ENCODE data around the gene CBARP. TPM values are rescaled to one million over a fixed set of nuclear protein-coding genes. Genes with fewer than 3 reads are reported as not detected.

Gene CBARP
- total and polyA plus RNA-seq, 2 of the 13 experiments (the other 11 are each of a cell fraction or from before 2014, with no cell fraction given): 1.2 to 1.4 TPM

DNA sequence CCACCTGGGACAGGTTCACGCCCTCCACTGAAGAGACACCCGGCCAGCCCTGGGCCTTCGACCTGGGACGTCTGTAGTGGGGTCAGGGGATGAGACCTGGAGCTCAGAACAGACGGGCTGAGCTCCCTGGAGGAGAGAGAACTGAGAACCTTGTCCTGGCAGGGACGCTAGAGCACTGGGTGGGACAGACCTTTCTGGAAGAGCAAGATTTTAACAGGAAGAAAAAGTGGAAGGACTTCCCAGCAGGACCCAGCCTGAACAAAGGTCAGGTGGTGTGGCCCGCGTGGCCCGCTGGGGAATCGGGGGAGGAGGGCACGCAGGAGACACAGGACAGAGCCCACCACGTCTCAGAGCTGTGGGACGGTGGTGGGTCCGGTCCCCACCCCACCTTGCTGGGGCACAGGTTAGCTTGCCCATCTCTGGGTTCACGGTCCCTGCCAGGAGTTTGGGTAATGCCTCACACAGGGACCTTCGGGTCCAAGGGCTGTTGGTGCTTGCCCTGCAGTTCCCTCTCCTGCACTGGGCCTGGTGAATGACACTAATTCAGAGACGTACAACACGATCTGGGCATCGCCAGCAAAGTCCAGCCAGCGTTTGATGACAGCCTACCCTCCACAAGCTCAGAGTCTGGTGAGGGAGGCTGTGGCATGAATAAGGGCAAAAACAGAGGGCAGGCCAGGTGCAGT lies 46.6 kb upstream of the CBARP start (continued):
- TF ChIP-seq, protein P1, sequence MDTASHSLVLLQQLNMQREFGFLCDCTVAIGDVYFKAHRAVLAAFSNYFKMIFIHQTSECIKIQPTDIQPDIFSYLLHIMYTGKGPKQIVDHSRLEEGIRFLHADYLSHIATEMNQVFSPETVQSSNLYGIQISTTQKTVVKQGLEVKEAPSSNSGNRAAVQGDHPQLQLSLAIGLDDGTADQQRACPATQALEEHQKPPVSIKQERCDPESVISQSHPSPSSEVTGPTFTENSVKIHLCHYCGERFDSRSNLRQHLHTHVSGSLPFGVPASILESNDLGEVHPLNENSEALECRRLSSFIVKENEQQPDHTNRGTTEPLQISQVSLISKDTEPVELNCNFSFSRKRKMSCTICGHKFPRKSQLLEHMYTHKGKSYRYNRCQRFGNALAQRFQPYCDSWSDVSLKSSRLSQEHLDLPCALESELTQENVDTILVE (CRISPR knock-in tag; IDR thresholded peaks at IDR 0.05): no peak
- TF ChIP-seq SNAI1 (CRISPR knock-in tag; IDR thresholded peaks at IDR 0.05; ENCODE audit: borderline replicate concordance): no peak
- TF ChIP-seq, protein P2, sequence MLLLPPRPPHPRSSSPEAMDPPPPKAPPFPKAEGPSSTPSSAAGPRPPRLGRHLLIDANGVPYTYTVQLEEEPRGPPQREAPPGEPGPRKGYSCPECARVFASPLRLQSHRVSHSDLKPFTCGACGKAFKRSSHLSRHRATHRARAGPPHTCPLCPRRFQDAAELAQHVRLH (CRISPR knock-in tag; IDR thresholded peaks at IDR 0.05; ENCODE audit: borderline replicate concordance, low read depth): 0 out of 2 replicates have a peak, but pooled peaks have one; percentile 50
- TF ChIP-seq, protein P3, sequence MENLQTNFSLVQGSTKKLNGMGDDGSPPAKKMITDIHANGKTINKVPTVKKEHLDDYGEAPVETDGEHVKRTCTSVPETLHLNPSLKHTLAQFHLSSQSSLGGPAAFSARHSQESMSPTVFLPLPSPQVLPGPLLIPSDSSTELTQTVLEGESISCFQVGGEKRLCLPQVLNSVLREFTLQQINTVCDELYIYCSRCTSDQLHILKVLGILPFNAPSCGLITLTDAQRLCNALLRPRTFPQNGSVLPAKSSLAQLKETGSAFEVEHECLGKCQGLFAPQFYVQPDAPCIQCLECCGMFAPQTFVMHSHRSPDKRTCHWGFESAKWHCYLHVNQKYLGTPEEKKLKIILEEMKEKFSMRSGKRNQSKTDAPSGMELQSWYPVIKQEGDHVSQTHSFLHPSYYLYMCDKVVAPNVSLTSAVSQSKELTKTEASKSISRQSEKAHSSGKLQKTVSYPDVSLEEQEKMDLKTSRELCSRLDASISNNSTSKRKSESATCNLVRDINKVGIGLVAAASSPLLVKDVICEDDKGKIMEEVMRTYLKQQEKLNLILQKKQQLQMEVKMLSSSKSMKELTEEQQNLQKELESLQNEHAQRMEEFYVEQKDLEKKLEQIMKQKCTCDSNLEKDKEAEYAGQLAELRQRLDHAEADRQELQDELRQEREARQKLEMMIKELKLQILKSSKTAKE (CRISPR knock-in tag; IDR thresholded peaks at IDR 0.05; ENCODE audit: borderline replicate concordance): peak; percentile 10; the same call in 1 of the 2 replicates
- peak; percentile 81 for TF ChIP-seq ZNF143 (CRISPR knock-in tag; IDR thresholded peaks at IDR 0.05)
- TF ChIP-seq, protein P4, sequence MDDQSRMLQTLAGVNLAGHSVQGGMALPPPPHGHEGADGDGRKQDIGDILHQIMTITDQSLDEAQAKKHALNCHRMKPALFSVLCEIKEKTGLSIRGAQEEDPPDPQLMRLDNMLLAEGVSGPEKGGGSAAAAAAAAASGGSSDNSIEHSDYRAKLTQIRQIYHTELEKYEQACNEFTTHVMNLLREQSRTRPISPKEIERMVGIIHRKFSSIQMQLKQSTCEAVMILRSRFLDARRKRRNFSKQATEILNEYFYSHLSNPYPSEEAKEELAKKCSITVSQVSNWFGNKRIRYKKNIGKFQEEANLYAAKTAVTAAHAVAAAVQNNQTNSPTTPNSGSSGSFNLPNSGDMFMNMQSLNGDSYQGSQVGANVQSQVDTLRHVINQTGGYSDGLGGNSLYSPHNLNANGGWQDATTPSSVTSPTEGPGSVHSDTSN (CRISPR knock-in tag; IDR thresholded peaks at IDR 0.05; ENCODE audit: borderline replicate concordance): no peak
- TF ChIP-seq HNRNPH1 (optimal IDR thresholded peaks at IDR 0.05; ENCODE audit: low read depth, low read length): no peak
- no peak for TF ChIP-seq MAFF (IDR thresholded peaks at IDR 0.05; ENCODE audit: low read depth, low read length)
- TF ChIP-seq, protein P5, sequence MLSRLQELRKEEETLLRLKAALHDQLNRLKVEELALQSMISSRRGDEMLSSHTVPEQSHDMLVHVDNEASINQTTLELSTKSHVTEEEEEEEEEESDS (CRISPR knock-in tag; IDR thresholded peaks at IDR 0.05; ENCODE audit: borderline replicate concordance): no peak
- no peak for TF ChIP-seq ZNF564 (CRISPR knock-in tag; IDR thresholded peaks at IDR 0.05)
- no peak for TF ChIP-seq MTA3 (CRISPR knock-in tag; IDR thresholded peaks at IDR 0.05)
- TF ChIP-seq, protein P6, sequence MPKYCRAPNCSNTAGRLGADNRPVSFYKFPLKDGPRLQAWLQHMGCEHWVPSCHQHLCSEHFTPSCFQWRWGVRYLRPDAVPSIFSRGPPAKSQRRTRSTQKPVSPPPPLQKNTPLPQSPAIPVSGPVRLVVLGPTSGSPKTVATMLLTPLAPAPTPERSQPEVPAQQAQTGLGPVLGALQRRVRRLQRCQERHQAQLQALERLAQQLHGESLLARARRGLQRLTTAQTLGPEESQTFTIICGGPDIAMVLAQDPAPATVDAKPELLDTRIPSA (CRISPR knock-in tag; IDR thresholded peaks at IDR 0.05; ENCODE audit: borderline replicate concordance): no peak
- TF ChIP-seq BRD4 (CRISPR knock-in tag; IDR thresholded peaks at IDR 0.05): no peak; the same call in 1 of the 2 replicates
- TF ChIP-seq CEBPB (IDR thresholded peaks at IDR 0.05; ENCODE audit: borderline replicate concordance, low read depth, low read length): no peak
- TF ChIP-seq ARNTL (CRISPR knock-in tag; IDR thresholded peaks at IDR 0.05): peak; percentile 40; the same call in 1 of the 2 replicates
- peak; percentile 25 to 70; a peak in 3 of 4 replicates for TF ChIP-seq POLR2A (IDR thresholded peaks at IDR 0.05; ENCODE audit: insufficient read depth in 1 of 2, low read depth in 2 of 2, low read length in 2 of 2)
- no peak for TF ChIP-seq ATM (IDR thresholded peaks at IDR 0.05; ENCODE audit: borderline replicate concordance)
- no peak for TF ChIP-seq TP53 (CRISPR knock-in tag; conservative IDR thresholded peaks at IDR 0.05)
- TF ChIP-seq, protein P7, sequence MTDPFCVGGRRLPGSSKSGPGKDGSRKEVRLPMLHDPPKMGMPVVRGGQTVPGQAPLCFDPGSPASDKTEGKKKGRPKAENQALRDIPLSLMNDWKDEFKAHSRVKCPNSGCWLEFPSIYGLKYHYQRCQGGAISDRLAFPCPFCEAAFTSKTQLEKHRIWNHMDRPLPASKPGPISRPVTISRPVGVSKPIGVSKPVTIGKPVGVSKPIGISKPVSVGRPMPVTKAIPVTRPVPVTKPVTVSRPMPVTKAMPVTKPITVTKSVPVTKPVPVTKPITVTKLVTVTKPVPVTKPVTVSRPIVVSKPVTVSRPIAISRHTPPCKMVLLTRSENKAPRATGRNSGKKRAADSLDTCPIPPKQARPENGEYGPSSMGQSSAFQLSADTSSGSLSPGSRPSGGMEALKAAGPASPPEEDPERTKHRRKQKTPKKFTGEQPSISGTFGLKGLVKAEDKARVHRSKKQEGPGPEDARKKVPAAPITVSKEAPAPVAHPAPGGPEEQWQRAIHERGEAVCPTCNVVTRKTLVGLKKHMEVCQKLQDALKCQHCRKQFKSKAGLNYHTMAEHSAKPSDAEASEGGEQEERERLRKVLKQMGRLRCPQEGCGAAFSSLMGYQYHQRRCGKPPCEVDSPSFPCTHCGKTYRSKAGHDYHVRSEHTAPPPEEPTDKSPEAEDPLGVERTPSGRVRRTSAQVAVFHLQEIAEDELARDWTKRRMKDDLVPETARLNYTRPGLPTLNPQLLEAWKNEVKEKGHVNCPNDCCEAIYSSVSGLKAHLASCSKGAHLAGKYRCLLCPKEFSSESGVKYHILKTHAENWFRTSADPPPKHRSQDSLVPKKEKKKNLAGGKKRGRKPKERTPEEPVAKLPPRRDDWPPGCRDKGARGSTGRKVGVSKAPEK (CRISPR knock-in tag; IDR thresholded peaks at IDR 0.05; ENCODE audit: borderline replicate concordance): no peak
- no peak for TF ChIP-seq KDM1A (CRISPR knock-in tag; IDR thresholded peaks at IDR 0.05)
- TF ChIP-seq AGO1 (IDR thresholded peaks at IDR 0.05; ENCODE audit: low read depth, low read length, poor library complexity, severe bottlenecking): no peak
